A673 (cell line): ENCODE measurements around the gene PON2. TPM values are rescaled to one million over a fixed set of nuclear protein-coding genes. Genes with fewer than 3 reads are reported as not detected.

ENCODE experiments used
- BruUV-seq: library from RNA; stranded (reverse); fragments of 400-500 nt; replicated peaks from 2 replicates; lab custom pipeline; 2021; lab: Mats Ljungman, UMichigan
- CTCF ChIA-PET: fragments of 300-600 bp; sonication (Branson Sonifier 250); formaldehyde crosslinking; loops from one replicate; lab custom pipeline; 2022; ENCODE audit warnings: antibody characterized with exemption; lab: Charles Lee
- POLR2A ChIA-PET: fragments of 300-600 bp; sonication (Branson Sonifier 250); formaldehyde crosslinking; loops from one replicate; lab custom pipeline; 2022; ENCODE audit warnings: antibody characterized with exemption; ENCODE audit not compliant: low non-redundant PET; lab: Charles Lee
- DNase-seq: peaks from one replicate; pipeline ENCODE4 v3.0.0-alpha.2; 2015; ENCODE audit warnings: low spot score
- H3K27ac ChIP-seq: fragments of 200-600 bp; sonication (generic); 2 replicates; pipeline ENCODE4 v1.5.1; 2016; ENCODE audit warnings: mixed run types, low read depth, mild to moderate bottlenecking, mixed read lengths, antibody characterized with exemption, low read length; ENCODE audit not compliant: poor library complexity, severe bottlenecking
- H3K27me3 ChIP-seq: fragments of 200-600 bp; sonication (generic); replicated peaks from 2 replicates; pipeline ENCODE4 v1.6.1; 2017; ENCODE audit warnings: mixed run types, low read depth, mild to moderate bottlenecking, mixed read lengths, antibody characterized with exemption, low read length; ENCODE audit not compliant: insufficient read depth, poor library complexity
- H3K36me3 ChIP-seq: fragments of 200-600 bp; sonication (generic); 2 replicates; pipeline ENCODE4 v1.6.1; 2016; ENCODE audit warnings: mixed run types, mild to moderate bottlenecking, mixed read lengths, antibody characterized with exemption, low read length; ENCODE audit not compliant: insufficient read depth, poor library complexity, severe bottlenecking
- H3K4me1 ChIP-seq: fragments of 200-600 bp; sonication (generic); 2 replicates; pipeline ENCODE4 v1.6.1; 2017; ENCODE audit warnings: mixed run types, mild to moderate bottlenecking, mixed read lengths, antibody characterized with exemption, low read length; ENCODE audit not compliant: insufficient read depth, poor library complexity, severe bottlenecking
- H3K4me3 ChIP-seq: fragments of 200-600 bp; sonication (generic); 2 replicates; pipeline ENCODE4 v1.5.1; 2016; ENCODE audit warnings: low read depth, mixed run types, mild to moderate bottlenecking, mixed read lengths, low read length; ENCODE audit not compliant: poor library complexity, severe bottlenecking
- H3K9me3 ChIP-seq: fragments of 200-600 bp; sonication (generic); 2 replicates; pipeline ENCODE4 v1.6.1; 2016; ENCODE audit warnings: mixed run types, low read depth, mild to moderate bottlenecking, mixed read lengths, antibody characterized with exemption, low read length; ENCODE audit not compliant: poor library complexity, severe bottlenecking
- CTCF ChIP-seq: fragments of 300-800, 200-600 bp; sonication (generic); conservative IDR thresholded peaks from 2 replicates; pipeline ENCODE4 v1.5.1; 2017; ENCODE audit warnings: low read depth, mild to moderate bottlenecking, antibody characterized with exemption, low read length, moderate library complexity, mixed read lengths
- EZH2 ChIP-seq: fragments of 200-600 bp; sonication (generic); IDR thresholded peaks from 2 replicates; pipeline ENCODE4 v1.6.1; 2017; ENCODE audit warnings: borderline replicate concordance, low read depth, mild to moderate bottlenecking, mixed read lengths, antibody characterized with exemption, low read length; ENCODE audit not compliant: poor library complexity, severe bottlenecking
- intact Hi-C: fragments of 100-400 bp; cut with micrococcal nuclease; formaldehyde crosslinking; loops from one replicate; pipeline ENCODE4 v1.10.0; 2022; ENCODE audit not compliant: unreplicated experiment
- total RNA-seq: library from RNA; stranded (reverse); gene quantifications from 2 replicates; pipeline ENCODE4 v1.2.3, GENCODE V29; 2021

The PON2 gene
- total RNA-seq, 1 experiment from 2014 or later: 67.6 TPM

GRCh38 chr7:95396136-95397032, 38.4 kb downstream of the PON2 start, which contains the start of gene PON3:
Gene PON3 (minus strand): TSS chr7:95396375. CDS start chr7:95396350, 25 bp downstream.
- Histone ChIP-seq H3K27me3 (no peaks in the 10 kb centered on the region), H3K9me3 (no peaks in the 10 kb centered on the region), H3K36me3 (no peaks in the 10 kb centered on the region), H3K4me3 (no peak within 1 kb of the TSS), H3K27ac (no peak within 1 kb of the TSS), H3K4me1 (no peaks in the 10 kb centered on the region)
- TF ChIP-seq CTCF: no peak
- TF ChIP-seq EZH2: no peak
- ChIA-PET CTCF (interaction anchor here (0.9 kb wide), 1 partner anchor 81 kb away, joined by 4 read pairs; no protein-coding TSS in a partner anchor), POLR2A (no interaction called here)
- no TSS peak for BruUV-seq
- DNase-seq: no peak
- intact Hi-C loops: no loop called here

- TF ChIP-seq CTCF (no peak), EZH2 (no peak)
- H3K27me3 ChIP-seq: no peaks in the 10 kb centered on the region
- H3K36me3 ChIP-seq: no peaks in the 10 kb centered on the region
- BruUV-seq: no TSS peak
- ChIA-PET CTCF (interaction anchor here (0.9 kb wide), 1 partner anchor 81 kb away, joined by 4 read pairs; no protein-coding TSS in a partner anchor), POLR2A (no interaction called here)
- intact Hi-C loops: no loop called here
- no peak overlapping the region for H3K27ac ChIP-seq
- H3K4me3 ChIP-seq: no peak overlapping the region
- H3K4me1 ChIP-seq: no peaks in the 10 kb centered on the region
- H3K9me3 ChIP-seq: no peaks in the 10 kb centered on the region
- no peak for DNase-seq
Measured at GRCh38 chr7:95395755-95396135, 39.1 kb downstream of the PON2 start.

- H3K4me3 ChIP-seq: no peak overlapping the region
- H3K9me3 ChIP-seq: no peaks in the 10 kb centered on the region
- no peaks in the 10 kb centered on the region for H3K27me3 ChIP-seq
- H3K27ac ChIP-seq: no peak overlapping the region
- TF ChIP-seq EZH2 (no peak), CTCF (no peak)
- H3K4me1 ChIP-seq: no peaks in the 10 kb centered on the region
- ChIA-PET CTCF (no interaction called here), POLR2A (no interaction called here)
- no peak for DNase-seq
- no peaks in the 10 kb centered on the region for H3K36me3 ChIP-seq
- no TSS peak for BruUV-seq
- intact Hi-C loops: no loop called here
Measured at GRCh38 chr7:95394370-95394769, 40.5 kb downstream of the PON2 start.
